Spleen (tissue), 11 donors: ENCODE data around the gene VAMP1. TPM values are rescaled to one million over a fixed set of nuclear protein-coding genes. Genes with fewer than 3 reads are reported as not detected.
"Not testable (repeated sequence)": the region's sequence is repeated elsewhere in the genome, so short reads cannot be mapped to it uniquely, and the experiment has no call there.

Source experiments
- DNase-seq: peaks from one replicate; pipeline ENCODE4 v3.0.0-alpha.2; 2020
- H3K27ac ChIP-seq, 8 donors: fragments of 200-600 bp; sonication (generic) in 7 of 8; 1 replicate in 4 of 8; 2 replicates in 4 of 8; pipeline versions ENCODE4 v1.5.0 to v1.8.0; 2016 to 2021; ENCODE audit warnings: inconsistent platforms in 4 of 8, mild to moderate bottlenecking in 4 of 8, moderate library complexity in 1 of 8
- H3K27me3 ChIP-seq, 7 donors: fragments of 200-600 bp; sonication (generic) in 6 of 7; replicated peaks in 1 of 7; 1 replicate in 4 of 7; 2 replicates in 3 of 7; pipeline versions ENCODE4 v1.5.0 to v1.8.0; 2016 to 2021; ENCODE audit warnings: inconsistent platforms in 3 of 7, mild to moderate bottlenecking in 1 of 7
- H3K36me3 ChIP-seq, 6 donors: fragments of 200-600 bp; sonication (generic) in 5 of 6; 1 replicate in 4 of 6; 2 replicates in 2 of 6; pipeline versions ENCODE4 v1.5.0 to v1.8.0; 2016 to 2021; ENCODE audit warnings: inconsistent platforms in 2 of 6
- H3K4me1 ChIP-seq, 6 donors: fragments of 200-600 bp; sonication (generic) in 5 of 6; 1 replicate in 3 of 6; 2 replicates in 3 of 6; pipeline versions ENCODE4 v1.5.0 to v1.8.0; 2016 to 2021; ENCODE audit warnings: inconsistent platforms in 3 of 6
- H3K4me3 ChIP-seq, 8 donors: fragments of 200-600 bp; sonication (generic) in 7 of 8; 1 replicate in 4 of 8; 2 replicates in 4 of 8; pipeline versions ENCODE4 v1.5.0 to v1.8.0; 2016 to 2021; ENCODE audit warnings: inconsistent platforms in 4 of 8, mild to moderate bottlenecking in 4 of 8, moderate library complexity in 2 of 8
- H3K9me3 ChIP-seq, 8 donors: fragments of 200-600 bp; sonication (generic) in 7 of 8; 1 replicate in 4 of 8; 2 replicates in 4 of 8; pipeline versions ENCODE4 v1.5.0 to v1.8.0; 2016 to 2021; ENCODE audit warnings: inconsistent platforms in 4 of 8
- CTCF ChIP-seq, 11 experiments: fragments of 200-600 bp in 7 of 11; fragments of 450-650 bp in 4 of 11; sonication (generic) in 4 of 11; IDR thresholded peaks in 8 of 11; conservative IDR thresholded peaks in 3 of 11; 1 replicate in 7 of 11; 2 replicates in 4 of 11; pipeline versions ENCODE4 v1.4.0 to v1.8.0; 2016 to 2021; ENCODE audit warnings: antibody characterized with exemption in 11 of 11, inconsistent platforms in 4 of 11, mild to moderate bottlenecking in 1 of 11
- POLR2A ChIP-seq, 3 donors: fragments of 450-650 bp; IDR thresholded peaks; one replicate each; pipeline ENCODE4 v1.5.1; 2017; ENCODE audit warnings: antibody characterized with exemption in 3 of 3, mild to moderate bottlenecking in 1 of 3
- POLR2AphosphoS5 ChIP-seq, 3 donors: sonication (generic); formaldehyde crosslinking; IDR thresholded peaks; one replicate each; pipeline ENCODE4 v1.5.1; 2017; ENCODE audit warnings: antibody characterized with exemption in 3 of 3
- WGBS, 5 donors: extraction: QIAGEN DNeasy Blood & Tissue Kit in 3 of 5; methylation state at CpG; one replicate each; pipeline versions ENCODE4 v1.1.5 to v1.1.7; 2013 to 2018; 5-methylcytosine and 5-hydroxymethylcytosine counted together
- intact Hi-C: fragments of 100-400 bp; cut with DNase I; formaldehyde crosslinking; loops from one replicate; pipeline ENCODE4 v1.15.0; 2023; ENCODE audit warnings: low total_unique reads
- polyA plus RNA-seq, 3 donors: library from polyadenylated mRNA; stranded (reverse); fragments of 200-250 nt; gene quantifications; one replicate each; pipeline ENCODE4 v1.2.1, GENCODE V29; 2013
- total RNA-seq, 7 donors: library from RNA; depleted of rRNA in 3 of 7; stranded (reverse); fragments of >200 nt in 3 of 7; fragmentation: NEBNext Ultra II Directional in 4 of 7; extraction: Animal tissue kit (Norgen Biotek cat#: 25700) in 4 of 7; gene quantifications; one replicate each; pipeline versions ENCODE4 v1.1.0 to v1.2.1, GENCODE V29; 2016 to 2021
- donor health status: healthy with polysubstance abuse.
- donor health status: DM: no; HTN: no; CAD: no; lungs with moderate emphysema.
- donor health status: DM: no; HTN: no; CAD: no.
- donor health status: Bipolar disorder and iron deficiency.
- donor health status: healthy.
- donor health status: DM: no; HTN: no; CAD: no.
- donor health status: DM: yes; HTN: yes; CAD: no.

VAMP1 gene
- total and polyA plus RNA-seq, 10 donors, result 11.0 to 32.5 (median 21.0) TPM

DNA sequence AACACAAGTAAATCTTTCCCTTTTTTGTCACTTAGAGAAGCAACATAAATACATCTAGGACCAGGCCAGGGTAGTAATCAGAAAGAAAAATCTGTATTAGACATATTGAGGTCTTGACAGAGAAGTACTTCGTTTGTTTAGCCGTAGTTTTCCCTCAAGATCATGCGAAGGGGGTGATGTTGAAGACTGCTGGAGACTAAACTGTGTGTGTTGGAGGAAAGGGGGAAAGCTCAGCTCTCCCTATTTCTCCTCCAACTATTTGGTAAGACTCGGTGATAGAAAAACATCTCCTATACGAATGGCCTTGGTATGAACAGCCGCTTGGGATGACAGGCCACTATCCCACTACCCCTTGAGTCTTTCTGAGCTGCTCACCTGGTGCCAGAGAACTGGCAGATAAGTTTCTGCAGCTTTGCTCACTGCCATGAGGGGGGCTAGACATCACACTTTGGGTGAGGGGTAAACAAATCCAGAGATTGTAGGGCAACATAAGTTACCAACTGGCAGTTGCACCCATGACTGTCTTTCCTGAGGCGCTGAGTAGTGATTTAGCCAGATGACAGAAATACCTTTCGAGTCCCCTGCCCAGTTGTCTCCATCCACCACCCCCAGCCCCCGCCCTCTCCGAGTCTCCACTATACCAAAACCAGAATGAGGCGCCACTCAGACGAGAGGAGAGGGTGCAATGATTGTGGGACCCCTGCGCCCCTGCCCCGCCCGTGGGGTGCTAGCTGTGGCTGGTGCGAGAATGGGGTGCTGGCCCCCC, 685 bp downstream of the VAMP1 start:
- DNase-seq, result no peak
- Histone ChIP-seq H3K27me3 (no peaks in the 10 kb centered on the region), H3K4me1 (peaks cover 27 to 66% (median 57%) of the 10 kb centered on the region in 6 donors), H3K9me3 (no peaks in the 10 kb centered on the region), H3K27ac (peak overlapping the region; percentile 89 to 97 (median 91)), H3K4me3 (peak overlapping the region; percentile 64 to 94 (median 79)), H3K36me3 (peaks cover 0 to 39% (median 11%) of the 10 kb centered on the region in 6 donors)
- WGBS, 5 donors, result 25 to 62% (median 28%) methylated on average over 6 to 16 of the region's 16 CpGs
- no peak for TF ChIP-seq POLR2AphosphoS5 (IDR thresholded peaks at IDR 0.05)
- TF ChIP-seq POLR2A (IDR thresholded peaks at IDR 0.05), result no peak
- no peak for TF ChIP-seq CTCF (IDR thresholded peaks at IDR 0.05 in 8 of 11, conservative IDR thresholded peaks at IDR 0.05 in 3 of 11)
- intact Hi-C loops, result loop anchor here (5.0 to 10.0 kb wide), 2 partner anchors 47 to 135 kb away; no protein-coding TSS in a partner anchor

GRCh38 chr12:6469092-6469491, 1.4 kb downstream of the VAMP1 start:
- WGBS, 5 donors, result 62 to 73% (median 66%) methylated on average over 6 of the region's 6 CpGs

GRCh38 chr12:6468283-6468575, 2.2 kb downstream of the VAMP1 start:
- peak overlapping the region in 3 of 8 donors; percentile 50 to 97 (median 94) for H3K27ac ChIP-seq
- peaks cover 0 to 54% (median 25%) of the 10 kb centered on the region in 6 donors for H3K36me3 ChIP-seq
- intact Hi-C loops, result loop anchor here (10.0 kb wide), 1 partner anchor 133 kb away; no protein-coding TSS in a partner anchor
- no peaks in the 10 kb centered on the region for H3K27me3 ChIP-seq
- peaks cover 38 to 81% (median 72%) of the 10 kb centered on the region in 6 donors for H3K4me1 ChIP-seq
- TF ChIP-seq POLR2AphosphoS5 (IDR thresholded peaks at IDR 0.05), result no peak
- TF ChIP-seq CTCF (IDR thresholded peaks at IDR 0.05 in 8 of 11, conservative IDR thresholded peaks at IDR 0.05 in 3 of 11), result no peak
- no peak for TF ChIP-seq POLR2A (IDR thresholded peaks at IDR 0.05)
- peak overlapping the region in 1 of 8 donors; percentile 87 for H3K4me3 ChIP-seq
- H3K9me3 ChIP-seq, result no peaks in the 10 kb centered on the region
- no peak for DNase-seq

More at GRCh38 chr12:6469092-6469491, 1.4 kb downstream of the VAMP1 start:
- no peak for DNase-seq
- Histone ChIP-seq H3K9me3 (no peaks in the 10 kb centered on the region), H3K4me1 (peaks cover 32 to 73% (median 64%) of the 10 kb centered on the region in 6 donors), H3K27ac (peak overlapping the region in 5 of 8 donors; percentile 90 to 97 (median 94)), H3K36me3 (peaks cover 0 to 46% (median 18%) of the 10 kb centered on the region in 6 donors), H3K27me3 (no peaks in the 10 kb centered on the region), H3K4me3 (peak overlapping the region; percentile 64 to 94 (median 79))
- intact Hi-C loops, result loop anchor here (10.0 kb wide), 1 partner anchor 134 kb away; no protein-coding TSS in a partner anchor
- peak in 1 of 3 donors; percentile 4 for TF ChIP-seq POLR2AphosphoS5 (IDR thresholded peaks at IDR 0.05)
- no peak for TF ChIP-seq CTCF (IDR thresholded peaks at IDR 0.05 in 8 of 11, conservative IDR thresholded peaks at IDR 0.05 in 3 of 11)

- peaks cover 44 to 86% (median 77%) of the 10 kb centered on the region in 6 donors for H3K4me1 ChIP-seq
- intact Hi-C loops, result loop anchor here (10.0 kb wide), 1 partner anchor 133 kb away; no protein-coding TSS in a partner anchor
- WGBS, 5 donors, result 94 to 98% (median 94%) methylated on average over 7 to 9 of the region's 9 CpGs
Measured at GRCh38 chr12:6467571-6468282, 2.8 kb downstream of the VAMP1 start.

DNA sequence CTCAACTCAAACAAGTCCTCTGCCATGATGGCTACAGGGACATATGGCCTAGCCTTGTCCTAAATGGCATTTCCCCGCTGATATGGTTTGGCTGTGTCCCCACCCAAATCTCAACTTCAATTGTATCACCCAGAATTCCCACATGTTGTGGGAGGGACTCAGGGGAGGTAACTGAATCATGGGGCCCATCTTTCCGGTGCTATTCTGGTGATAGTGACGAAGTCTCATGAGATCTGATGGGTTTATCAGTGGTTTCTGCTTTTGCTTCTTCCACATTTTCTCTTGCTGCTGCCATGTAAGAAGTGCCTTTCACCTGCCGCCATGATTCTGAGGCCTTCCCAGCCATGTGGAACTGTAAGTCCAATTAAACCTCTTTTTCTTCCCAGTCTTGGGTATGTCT, 3.7 kb downstream of the VAMP1 start:
- DNase-seq, H3K9me3 ChIP-seq, H3K27me3 ChIP-seq, H3K4me3 ChIP-seq: not testable (repeated sequence)
- H3K36me3 ChIP-seq, result peaks cover 0 to 69% (median 30%) of the 10 kb centered on the region in 6 donors
- peak overlapping the region in 3 of 8 donors; percentile 36 to 50 (median 46) for H3K27ac ChIP-seq
- 69 to 89% (median 81%) methylated on average over 3 to 4 of the region's 4 CpGs for WGBS, 5 donors
- intact Hi-C loops, result loop anchor here (10.0 kb wide), 1 partner anchor 132 kb away; no protein-coding TSS in a partner anchor
- H3K4me1 ChIP-seq, result peaks cover 53 to 94% (median 86%) of the 10 kb centered on the region in 6 donors

More at GRCh38 chr12:6467571-6468282, 2.8 kb downstream of the VAMP1 start:
- peaks cover 0 to 59% (median 28%) of the 10 kb centered on the region in 6 donors for H3K36me3 ChIP-seq
- DNase-seq, H3K9me3 ChIP-seq, H3K27me3 ChIP-seq: not testable (repeated sequence)
- peak overlapping the region in 3 of 8 donors; percentile 46 to 94 (median 50) for H3K27ac ChIP-seq
- peak overlapping the region in 1 of 8 donors; percentile 87 for H3K4me3 ChIP-seq
